RCC 7860 (cell line): ENCODE measurements around the gene METTL21A.

Experiments used
- DNase-seq: peaks from one replicate; pipeline ENCODE4 v3.0.0-alpha.2; 2015; ENCODE audit warnings: low spot score
- FAIRE-seq: peaks from 2 replicates; lab custom pipeline; 2012; peaks lifted over from hg19 to GRCh38; lab: Jason Lieb, UNC

The METTL21A gene

DNA sequence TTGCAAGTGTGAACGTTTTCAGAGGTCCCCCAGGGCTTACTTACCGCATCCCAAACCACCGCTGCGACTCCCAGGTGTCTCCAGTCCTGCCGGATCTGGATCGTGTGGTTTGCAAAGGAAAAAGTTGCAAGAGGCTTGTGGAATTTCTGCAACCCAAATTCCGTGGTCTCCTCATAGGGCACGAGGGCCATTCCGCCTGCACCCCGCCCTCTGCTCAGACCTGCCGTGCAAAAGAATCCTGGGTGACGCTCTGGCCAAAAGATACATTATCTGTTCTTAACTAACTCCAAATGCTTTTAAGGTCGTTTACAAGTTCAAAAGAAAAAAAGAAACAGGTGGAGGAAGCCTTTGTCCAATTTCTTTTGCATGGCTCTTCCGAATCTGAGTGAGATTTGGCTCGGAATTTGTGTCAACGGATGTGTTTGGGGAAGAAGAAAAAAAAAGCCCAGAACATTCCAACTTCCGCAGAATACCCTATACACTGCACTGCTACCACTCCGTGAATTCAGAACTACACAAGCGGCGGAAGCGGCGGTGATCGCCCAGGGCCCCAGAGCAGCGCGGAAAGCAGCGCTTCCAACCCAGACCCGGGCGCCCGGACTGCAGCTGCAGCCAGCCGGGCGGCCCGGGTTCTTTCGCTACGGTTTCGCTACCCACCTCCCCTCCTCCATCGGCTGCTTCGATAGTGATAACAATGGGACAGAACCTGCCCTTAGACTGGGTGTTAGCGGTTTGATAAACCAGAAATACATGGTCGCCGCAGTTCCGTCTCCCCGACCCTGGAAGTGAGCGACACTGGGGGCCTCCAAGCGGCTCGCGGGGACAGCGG, 795 bp downstream of the METTL21A start:
- no peak for FAIRE-seq
- DNase-seq = peak; percentile 55

DNA sequence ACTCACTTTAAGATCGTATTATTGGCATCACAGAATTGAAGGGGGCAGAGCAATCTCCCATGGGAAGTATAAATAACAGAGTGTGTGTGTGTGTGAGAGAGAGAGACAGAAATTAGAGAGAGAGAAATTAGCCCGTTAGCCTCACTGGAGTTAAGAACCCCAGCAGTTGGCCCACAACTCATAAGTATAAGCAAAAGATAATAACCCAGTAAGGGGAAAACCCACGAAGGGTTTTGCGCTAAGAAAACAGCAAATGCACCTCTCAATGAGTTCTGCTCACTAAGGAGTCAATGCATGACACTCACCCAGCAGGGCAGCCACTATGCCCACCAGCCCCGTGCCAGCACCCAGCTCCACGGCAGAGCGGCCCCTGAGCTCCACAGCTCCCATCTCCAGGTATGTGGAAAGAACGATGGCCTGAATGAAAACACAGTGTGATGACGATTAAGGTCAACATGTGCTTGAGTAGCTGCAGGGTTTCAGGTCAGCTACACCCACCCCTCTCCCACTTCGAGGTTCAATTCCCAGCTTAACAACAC, 3.6 kb downstream of the METTL21A start:
- FAIRE-seq (no peak), DNase-seq (no peak)

DNA sequence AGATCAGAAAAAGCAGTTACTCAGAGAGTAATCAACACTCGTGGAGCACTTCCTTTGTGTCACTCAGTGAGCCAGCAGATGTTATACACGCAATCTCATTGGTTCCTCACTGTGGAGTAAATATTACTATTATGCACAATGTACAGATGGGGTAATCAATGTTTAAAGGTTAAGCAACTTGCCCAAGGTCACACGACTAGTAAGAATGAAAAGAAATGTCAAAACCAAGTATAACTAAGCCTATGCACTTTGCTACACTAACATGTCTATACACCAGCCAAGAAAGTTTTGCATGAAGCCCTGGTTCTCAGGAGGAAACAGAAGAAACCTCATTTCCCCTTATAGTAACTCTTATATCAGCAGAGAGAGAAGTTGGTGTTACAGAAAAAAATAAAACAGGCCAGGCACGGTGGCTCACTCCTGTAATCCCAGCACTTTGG, 5.4 kb downstream of the METTL21A start:
- FAIRE-seq (no peak), DNase-seq (no peak)

DNA sequence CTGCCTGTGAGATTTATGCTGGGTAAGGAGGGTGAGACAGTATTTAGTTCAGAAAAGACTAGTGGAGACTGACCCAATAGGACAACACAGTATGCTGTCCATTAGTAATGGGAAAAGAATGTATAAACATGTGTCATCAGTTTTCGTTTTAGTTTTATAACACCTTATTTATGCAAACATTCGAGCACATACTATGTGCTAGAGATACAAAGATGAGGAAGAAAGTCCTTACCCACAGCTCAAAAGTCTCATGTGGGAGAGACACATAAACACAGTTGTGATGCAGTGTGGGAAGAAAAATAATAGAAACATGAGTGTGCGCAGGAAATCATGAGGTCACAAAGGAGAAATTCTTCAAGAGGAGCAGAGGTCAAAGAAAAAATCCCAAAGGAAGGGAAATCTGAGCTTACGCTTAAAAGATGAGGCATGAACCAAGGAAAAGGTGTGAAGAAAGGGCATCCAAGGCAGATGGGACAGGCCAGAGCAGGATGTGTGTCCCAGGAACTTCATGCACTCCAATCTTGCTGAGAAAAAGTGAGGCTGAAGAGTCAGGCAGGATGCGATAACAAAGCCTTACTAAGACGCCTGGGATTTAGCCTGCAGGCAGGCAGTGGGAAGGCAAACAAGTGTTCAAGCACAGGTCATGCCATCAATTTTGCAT, 8.1 kb downstream of the METTL21A start:
- no peak for FAIRE-seq

DNA sequence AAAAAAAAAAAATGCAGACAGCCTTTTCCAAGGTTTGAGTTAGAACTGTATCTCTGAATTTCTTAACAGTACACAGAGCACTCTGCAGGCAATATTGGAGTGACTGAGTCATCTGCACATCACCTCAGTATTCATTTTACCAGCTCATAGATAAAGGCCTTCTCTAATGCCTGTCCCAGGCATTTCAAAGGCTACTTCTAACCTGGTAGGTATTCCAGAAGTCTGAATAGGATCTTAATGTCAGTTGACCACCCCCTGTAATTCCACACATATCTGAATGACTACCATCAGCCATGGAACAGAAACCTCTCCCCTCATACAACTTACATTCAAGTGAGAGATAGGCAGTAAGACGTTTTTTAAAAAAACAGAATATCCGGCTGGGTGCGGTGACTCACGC, 9.0 kb downstream of the METTL21A start:
- FAIRE-seq (peak; percentile 44), DNase-seq (peak; percentile 71)

More for the DNA sequence above, 8.1 kb downstream of the METTL21A start:
- DNase-seq = peak; percentile 57

DNA sequence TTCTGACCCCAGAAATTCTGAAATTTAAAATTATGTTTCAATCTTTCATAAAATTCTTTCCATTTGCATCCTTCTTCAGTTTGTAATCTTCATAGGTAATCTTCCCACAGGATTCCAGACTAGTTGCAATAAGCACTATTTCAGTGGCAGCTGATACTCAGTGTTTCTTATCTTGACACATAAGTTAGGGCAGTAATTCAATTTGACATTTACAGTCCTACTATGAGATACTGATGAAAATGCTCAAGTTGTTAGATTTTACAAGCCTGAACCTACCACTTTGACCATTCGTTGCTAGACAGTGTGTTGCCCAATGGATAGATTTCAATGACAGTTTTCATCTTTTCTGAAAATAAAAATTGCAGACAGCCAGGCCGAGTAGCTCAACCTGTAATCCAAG, 10.4 kb downstream of the METTL21A start:
- DNase-seq = no peak
- FAIRE-seq = no peak

DNA sequence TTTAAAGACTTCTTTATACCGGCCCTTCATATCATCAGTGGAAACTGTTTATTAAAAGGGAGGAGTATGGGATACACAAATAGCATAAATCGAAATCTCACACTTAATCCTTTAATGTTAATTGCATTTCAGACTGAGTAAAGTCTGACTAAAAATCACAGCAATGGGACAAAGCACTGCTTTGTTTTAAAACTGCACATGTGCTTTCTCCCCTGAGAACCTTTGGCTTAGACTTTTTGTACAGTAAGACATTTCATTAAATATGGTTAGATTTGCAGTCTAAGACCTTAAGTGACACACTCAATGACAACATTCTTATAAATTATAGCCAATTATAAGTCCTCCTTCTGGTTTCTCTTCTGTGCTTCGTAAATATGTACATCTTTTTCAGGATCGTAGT, 12.5 kb downstream of the METTL21A start:
- FAIRE-seq = no peak
- no peak for DNase-seq

DNA sequence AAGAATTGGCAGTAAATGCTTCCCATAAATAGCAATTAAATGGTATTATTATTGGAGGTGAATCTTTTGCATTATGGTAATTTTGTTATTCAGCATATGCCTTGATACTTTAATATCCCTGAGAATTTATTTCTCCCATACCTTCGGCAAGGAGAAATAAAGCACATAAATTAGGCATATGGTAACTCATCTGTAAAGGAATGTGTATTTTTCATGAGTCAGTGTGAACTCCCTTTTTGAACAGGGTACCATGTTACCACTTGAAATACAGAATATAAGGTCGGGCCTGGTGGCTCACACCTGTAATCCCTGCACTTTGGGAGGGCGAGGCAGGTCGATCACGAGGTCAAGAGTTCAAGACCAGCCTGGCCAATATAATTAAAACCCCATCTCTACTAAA, 18.4 kb downstream of the METTL21A start:
- no peak for FAIRE-seq
- DNase-seq = no peak

DNA sequence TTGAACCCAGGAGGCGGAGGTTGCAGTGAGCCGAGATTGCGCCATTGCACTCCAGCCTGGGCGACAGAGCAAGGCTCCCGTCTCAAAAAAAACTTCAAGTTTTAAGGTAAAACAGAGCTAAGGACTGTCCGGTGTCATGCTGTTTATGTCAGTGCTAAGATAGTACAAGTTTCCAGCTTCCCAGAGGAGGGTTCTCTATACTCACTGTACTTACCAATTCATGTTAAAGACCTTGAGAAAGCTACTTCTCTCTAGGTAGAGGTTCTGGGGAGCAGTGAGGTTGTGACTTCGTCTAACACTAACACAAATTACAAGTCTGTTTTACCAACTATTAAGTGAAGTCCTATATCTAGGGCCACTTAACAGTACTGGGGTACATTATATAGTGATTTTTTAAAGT, 18.8 kb downstream of the METTL21A start:
- no peak for FAIRE-seq

DNA sequence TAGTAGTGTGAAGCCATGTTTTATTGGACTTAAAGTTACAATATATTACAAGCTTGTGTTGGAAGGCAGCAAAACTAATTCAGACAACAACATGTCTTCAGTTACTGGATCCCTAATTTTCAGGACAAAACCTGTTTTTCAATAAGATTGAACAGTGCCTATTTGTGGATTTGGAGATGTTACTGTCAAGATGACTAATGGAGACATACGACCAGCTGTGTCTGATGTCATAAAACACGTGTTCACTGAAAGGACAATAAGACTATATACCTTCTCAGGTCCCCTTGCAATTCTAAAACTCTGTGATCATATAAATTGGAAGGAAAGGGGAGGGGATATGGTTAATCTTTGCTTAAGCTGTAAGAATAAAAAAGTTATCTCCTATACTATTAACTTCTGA, 21.7 kb downstream of the METTL21A start:
- FAIRE-seq (no peak), DNase-seq (no peak)

More for the DNA sequence above, 18.8 kb downstream of the METTL21A start:
- no peak for DNase-seq

DNA sequence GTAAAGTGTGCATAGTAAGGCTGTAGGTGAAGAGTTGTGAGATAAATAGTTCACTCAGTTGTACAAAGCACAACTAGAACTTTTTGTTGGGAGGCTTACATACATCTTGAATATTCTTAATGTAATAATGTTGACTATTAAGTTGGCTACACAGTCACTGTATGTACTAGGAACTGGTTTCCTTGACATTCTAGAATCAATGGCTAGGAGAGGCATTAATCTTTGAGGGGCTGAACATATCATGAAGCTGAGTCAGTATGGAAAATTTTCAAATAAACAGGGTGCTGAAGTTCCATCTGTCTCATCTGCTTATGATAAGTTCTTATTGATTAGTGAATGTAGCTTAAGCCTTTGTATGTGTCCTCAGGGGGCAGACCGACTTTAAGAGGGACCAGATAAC, 23.4 kb downstream of the METTL21A start:
- DNase-seq (no peak), FAIRE-seq (no peak)

DNA sequence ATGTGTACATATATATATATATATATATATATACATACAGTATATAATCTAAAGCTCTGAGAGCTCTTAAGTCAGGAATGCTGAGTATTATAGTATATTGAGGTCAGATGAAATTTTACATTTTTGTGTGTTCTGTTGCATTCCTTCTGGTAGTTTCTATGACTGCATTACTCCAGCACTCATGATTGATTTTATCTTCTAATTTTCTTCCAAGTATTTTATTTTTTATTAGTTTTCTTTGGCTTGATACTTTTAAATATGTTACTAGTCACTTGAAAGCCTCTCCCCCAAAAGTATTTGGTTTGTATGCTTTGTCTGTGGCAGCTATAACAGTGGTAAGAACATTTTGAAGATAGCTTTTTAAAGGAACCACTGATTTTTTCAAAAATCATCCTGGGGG, 25.0 kb downstream of the METTL21A start:
- FAIRE-seq = no peak
- no peak for DNase-seq

DNA sequence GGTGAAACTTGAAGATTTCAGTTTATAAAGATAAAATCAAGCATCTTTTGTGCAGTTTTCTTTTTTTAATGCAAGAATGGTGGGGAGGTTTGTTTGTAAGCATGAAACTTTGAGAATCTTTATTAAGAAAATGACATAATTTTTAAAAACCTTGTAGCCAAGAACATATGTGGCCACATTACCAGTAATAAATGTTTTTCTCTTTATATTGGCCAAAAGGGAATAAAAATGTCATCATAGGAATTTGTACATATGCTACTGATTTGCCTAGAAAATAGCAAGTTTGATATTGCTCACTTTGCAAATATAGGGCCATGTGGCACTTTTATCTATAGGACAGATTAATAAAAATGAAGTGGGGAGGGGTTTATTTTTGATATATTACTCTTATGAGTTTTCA, 25.6 kb downstream of the METTL21A start:
- FAIRE-seq = no peak
- no peak for DNase-seq

DNA sequence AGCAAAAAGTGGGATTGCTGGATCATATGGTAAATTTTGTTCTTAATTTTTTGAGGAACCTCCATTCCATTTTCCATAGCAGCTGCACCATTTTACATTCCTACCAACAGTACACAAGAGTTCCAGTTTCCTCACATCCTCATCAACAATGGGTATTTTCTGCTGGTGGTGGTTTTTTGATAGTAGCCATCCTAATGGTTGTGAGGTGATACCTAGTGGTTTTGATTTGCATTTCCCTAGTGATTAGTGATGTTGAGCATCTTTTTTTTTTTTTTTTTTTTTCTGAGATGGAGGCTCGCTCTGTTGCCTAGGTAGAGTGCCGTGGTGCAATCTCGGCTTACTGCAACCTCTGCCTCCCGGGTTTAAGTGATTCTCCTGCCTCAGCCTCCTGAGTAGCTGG, 30.5 kb downstream of the METTL21A start:
- FAIRE-seq (no peak), DNase-seq (no peak)

DNA sequence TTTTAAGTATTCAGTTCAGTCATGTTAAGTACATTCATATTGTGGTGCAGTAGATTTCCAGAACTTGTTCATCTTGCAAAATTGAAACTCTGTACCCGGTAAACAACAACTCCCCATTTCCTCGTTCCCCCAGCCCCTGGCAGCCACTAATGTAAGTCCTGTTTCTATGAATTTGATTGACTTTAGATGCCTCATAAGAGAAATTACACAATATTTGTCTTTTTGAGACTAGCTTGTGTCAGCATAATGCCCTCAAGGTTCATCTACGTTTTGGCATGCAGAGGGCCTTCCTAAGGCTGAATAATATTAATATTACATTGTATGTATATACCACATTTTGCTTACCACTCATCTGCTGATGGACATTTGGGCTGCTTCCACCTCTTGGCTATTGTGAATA, 30.9 kb downstream of the METTL21A start:
- FAIRE-seq (no peak), DNase-seq (no peak)

DNA sequence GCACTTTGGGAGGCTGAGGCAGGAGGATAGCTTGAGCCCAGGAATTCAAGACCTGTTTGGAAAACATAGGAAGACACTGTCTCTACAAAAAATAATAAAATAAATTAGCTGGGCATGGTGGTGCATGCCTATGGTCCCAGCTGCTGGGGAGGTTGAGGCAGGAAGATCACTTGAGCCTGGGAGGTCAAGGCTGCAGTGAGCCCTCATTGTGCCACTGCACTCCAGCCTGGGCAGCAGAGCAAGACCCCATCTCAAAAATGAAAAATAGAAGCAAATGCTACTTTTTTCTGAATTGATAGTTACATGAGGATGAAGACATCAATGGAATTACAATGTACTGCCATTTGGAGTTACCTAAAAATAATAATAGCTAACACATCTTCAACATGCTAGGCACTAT, 31.9 kb downstream of the METTL21A start:
- FAIRE-seq = no peak

DNA sequence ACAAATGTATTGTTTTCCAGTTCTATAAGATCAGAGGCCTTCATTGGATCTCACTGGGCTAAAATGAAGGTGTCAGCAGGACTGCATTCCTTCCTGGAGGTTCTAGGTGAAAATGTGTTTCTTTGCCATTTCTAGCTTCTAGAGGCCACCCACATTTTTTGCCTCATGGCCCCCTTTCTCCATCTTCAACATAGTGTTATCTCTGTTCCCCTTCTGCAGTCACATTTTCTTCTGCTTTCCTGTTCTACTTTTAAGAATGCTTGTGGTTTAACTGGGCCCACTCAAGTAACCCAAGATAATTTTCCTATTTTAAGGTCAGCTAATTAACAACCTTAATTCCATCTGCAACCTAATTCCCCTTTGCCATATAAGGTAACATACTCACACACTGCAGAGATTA, 36.1 kb downstream of the METTL21A start:
- DNase-seq = no peak

More for the DNA sequence above, 31.9 kb downstream of the METTL21A start:
- DNase-seq = no peak

DNA sequence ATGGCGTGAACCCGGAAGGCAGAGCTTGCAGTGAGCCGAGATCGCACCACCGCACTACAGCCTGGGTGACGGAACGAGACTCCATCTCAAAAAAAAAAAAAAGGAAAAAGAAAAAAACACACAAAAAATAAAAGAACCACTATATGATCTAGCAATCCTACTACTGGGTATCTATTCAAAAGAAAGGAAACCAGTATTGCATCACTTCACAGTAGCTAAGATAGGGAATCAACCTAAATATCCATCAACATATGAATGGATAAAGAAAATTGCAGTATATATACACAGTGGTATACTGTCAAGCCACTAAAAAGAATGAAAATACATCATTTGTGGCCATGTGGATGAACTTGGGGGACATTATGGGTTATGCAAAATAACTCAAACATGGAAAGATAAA, 37.9 kb downstream of the METTL21A start:
- DNase-seq = no peak
- FAIRE-seq = no peak

More for the DNA sequence above, 36.1 kb downstream of the METTL21A start:
- FAIRE-seq = no peak

DNA sequence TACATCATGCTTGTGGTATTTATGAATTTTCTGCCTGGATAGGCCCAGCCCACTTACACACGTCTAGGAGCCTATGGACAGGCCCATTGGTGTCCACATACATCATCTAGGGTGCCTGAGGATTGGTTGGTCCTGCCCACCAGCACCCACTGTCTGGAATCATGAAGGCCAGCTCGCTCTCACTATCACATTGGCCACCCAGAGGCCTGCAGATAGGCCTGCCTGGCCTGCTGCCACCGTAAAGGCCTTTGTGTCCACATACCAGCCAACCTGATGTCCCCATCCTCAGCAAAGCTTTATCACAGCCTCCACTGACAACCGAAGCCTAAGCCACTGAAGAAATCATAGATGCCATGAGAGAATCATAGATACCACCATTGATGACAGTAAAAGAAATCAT, 40.2 kb downstream of the METTL21A start:
- FAIRE-seq = no peak
- DNase-seq = no peak

DNA sequence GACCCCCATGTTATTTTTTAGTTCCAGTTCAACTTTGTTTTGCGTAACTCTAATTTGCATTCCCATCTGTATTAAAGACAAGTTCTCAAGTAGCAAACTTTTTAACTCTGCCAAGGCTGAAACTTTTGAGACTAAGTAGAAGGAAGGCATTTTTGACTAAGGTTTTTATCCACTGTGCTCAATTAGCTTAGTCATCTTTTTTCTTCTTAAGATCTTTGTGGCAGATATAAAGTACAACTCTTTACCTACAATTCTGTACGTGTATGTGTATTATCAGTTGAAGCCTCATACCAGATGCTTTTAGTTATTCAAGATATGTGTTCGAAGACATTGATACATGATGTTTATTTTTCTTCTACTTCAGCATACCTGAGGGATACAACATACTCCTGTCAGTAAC, 53.8 kb downstream of the METTL21A start:
- DNase-seq (no peak), FAIRE-seq (no peak)

DNA sequence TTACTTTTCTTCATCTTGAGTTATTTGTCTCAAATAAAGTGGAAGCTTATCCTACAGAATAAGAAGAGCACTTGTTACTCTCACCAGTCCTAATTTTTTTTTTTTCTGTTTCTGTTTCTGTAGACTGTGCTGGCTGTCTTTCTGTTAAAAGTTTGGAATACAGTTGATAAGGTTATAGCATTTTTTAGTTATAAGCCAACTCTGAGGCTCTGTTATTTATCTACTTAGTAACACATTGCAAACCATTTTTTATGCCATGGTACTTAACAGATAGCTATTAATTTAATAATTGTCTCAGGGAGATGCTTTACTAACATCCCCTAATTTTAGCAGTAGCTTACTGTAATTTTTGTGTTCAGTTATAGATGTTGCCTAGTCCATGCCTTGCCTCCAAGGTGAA, 57.5 kb downstream of the METTL21A start:
- FAIRE-seq = no peak
- DNase-seq = no peak
